Effector memory CD4-positive, alpha-beta T cell (primary cell): ENCODE results near the gene AHNAK.
A peak's percentile ranks its signal among the peaks of the same experiment; 100 is the strongest.
"Not testable (repeated sequence)": the region's sequence is repeated elsewhere in the genome, so short reads cannot be mapped to it uniquely, and the experiment has no call there.

Experiments used
- DNase-seq, 3 donors: peaks; one replicate each; pipeline ENCODE4 v3.0.0-alpha.2; 2020
- H3K27ac ChIP-seq: 2 replicates; pipeline ENCODE4 v1.7.0; 2013; ENCODE audit warnings: mild to moderate bottlenecking, low read length, moderate library complexity; ENCODE audit not compliant: insufficient read depth, poor library complexity, severe bottlenecking
- H3K27me3 ChIP-seq: replicated peaks from 2 replicates; pipeline ENCODE4 v1.7.0; 2013; ENCODE audit warnings: mild to moderate bottlenecking, low read length; ENCODE audit not compliant: insufficient read depth, control insufficient read depth, poor library complexity, severe bottlenecking
- H3K36me3 ChIP-seq: 2 replicates; pipeline ENCODE4 v1.7.0; 2013; ENCODE audit warnings: mild to moderate bottlenecking, low read length, moderate library complexity; ENCODE audit not compliant: control insufficient read depth, insufficient read depth
- H3K4me1 ChIP-seq: 2 replicates; pipeline ENCODE4 v1.7.0; 2013; ENCODE audit warnings: low read length, mild to moderate bottlenecking; ENCODE audit not compliant: control insufficient read depth, insufficient read depth, poor library complexity, severe bottlenecking
- H3K4me3 ChIP-seq: 2 replicates; pipeline ENCODE4 v1.7.0; 2013; ENCODE audit warnings: low read length, low read depth, mild to moderate bottlenecking; ENCODE audit not compliant: insufficient read depth, poor library complexity, severe bottlenecking
- H3K9me3 ChIP-seq: 2 replicates; pipeline ENCODE4 v1.7.0; 2013; ENCODE audit warnings: mild to moderate bottlenecking, low read length, moderate library complexity; ENCODE audit not compliant: control insufficient read depth
- total RNA-seq, 3 donors: gene quantifications; one replicate each; lab custom pipeline; 2026; lab: John Stamatoyannopoulos, UW

Gene AHNAK, protein sequence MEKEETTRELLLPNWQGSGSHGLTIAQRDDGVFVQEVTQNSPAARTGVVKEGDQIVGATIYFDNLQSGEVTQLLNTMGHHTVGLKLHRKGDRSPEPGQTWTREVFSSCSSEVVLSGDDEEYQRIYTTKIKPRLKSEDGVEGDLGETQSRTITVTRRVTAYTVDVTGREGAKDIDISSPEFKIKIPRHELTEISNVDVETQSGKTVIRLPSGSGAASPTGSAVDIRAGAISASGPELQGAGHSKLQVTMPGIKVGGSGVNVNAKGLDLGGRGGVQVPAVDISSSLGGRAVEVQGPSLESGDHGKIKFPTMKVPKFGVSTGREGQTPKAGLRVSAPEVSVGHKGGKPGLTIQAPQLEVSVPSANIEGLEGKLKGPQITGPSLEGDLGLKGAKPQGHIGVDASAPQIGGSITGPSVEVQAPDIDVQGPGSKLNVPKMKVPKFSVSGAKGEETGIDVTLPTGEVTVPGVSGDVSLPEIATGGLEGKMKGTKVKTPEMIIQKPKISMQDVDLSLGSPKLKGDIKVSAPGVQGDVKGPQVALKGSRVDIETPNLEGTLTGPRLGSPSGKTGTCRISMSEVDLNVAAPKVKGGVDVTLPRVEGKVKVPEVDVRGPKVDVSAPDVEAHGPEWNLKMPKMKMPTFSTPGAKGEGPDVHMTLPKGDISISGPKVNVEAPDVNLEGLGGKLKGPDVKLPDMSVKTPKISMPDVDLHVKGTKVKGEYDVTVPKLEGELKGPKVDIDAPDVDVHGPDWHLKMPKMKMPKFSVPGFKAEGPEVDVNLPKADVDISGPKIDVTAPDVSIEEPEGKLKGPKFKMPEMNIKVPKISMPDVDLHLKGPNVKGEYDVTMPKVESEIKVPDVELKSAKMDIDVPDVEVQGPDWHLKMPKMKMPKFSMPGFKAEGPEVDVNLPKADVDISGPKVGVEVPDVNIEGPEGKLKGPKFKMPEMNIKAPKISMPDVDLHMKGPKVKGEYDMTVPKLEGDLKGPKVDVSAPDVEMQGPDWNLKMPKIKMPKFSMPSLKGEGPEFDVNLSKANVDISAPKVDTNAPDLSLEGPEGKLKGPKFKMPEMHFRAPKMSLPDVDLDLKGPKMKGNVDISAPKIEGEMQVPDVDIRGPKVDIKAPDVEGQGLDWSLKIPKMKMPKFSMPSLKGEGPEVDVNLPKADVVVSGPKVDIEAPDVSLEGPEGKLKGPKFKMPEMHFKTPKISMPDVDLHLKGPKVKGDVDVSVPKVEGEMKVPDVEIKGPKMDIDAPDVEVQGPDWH (N-terminal part only)
- 5,701 to 8,901 (median 6,687) reads per million in 3 donors for total RNA-seq

- Histone ChIP-seq H3K27ac (peak within 1 kb of the TSS; percentile 96), H3K4me1 (peaks cover 57% of the 10 kb centered on the region), H3K9me3 (no peaks in the 10 kb centered on the region), H3K36me3 (no peaks in the 10 kb centered on the region), H3K27me3 (no peaks in the 10 kb centered on the region), H3K4me3 (peak within 1 kb of the TSS; percentile 94)
- DNase-seq, result peak; percentile 55 to 65 (median 60)
Measured at GRCh38 chr11:62546244-62546928, at the start of gene AHNAK. Gene AHNAK, minus strand, starts transcription at chr11:62546806. Its CDS starts 10,708 bp downstream, at chr11:62536098.

DNA sequence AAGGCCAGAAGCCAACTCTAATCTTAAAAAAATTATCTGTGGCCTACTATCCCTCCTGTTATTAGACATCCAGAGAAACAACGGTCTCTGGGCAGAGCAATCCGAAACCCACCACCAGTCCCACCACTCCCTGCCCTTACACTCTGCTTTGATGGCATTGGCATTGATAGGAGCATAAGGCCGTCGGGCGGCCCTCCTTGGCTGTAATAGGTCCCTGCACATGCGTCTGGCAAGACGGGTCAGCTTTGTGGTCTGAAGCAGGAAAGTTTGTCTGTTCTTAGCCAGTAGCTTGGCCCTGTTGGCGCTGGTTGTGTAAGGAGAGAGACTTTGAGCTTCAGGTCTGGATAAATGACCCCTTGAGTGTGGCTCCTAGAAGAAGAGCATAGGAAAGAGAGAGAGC lies 48.5 kb upstream of the AHNAK start:
- DNase-seq, result no peak
- Histone ChIP-seq H3K4me1 (peaks cover 35% of the 10 kb centered on the region), H3K9me3 (no peaks in the 10 kb centered on the region), H3K27me3 (no peaks in the 10 kb centered on the region), H3K36me3 (peaks cover 50% of the 10 kb centered on the region), H3K27ac (no peak overlapping the region), H3K4me3 (no peak overlapping the region)

- DNase-seq, result peak; percentile 45 to 68 (median 58)
- H3K27ac ChIP-seq, result peak overlapping the region; percentile 6
- no peaks in the 10 kb centered on the region for H3K9me3 ChIP-seq
- H3K4me3 ChIP-seq, result no peak overlapping the region
- H3K27me3 ChIP-seq, result no peaks in the 10 kb centered on the region
- H3K36me3 ChIP-seq, result peaks cover 48% of the 10 kb centered on the region
- peaks cover 25% of the 10 kb centered on the region for H3K4me1 ChIP-seq
Measured at GRCh38 chr11:62593434-62594044, 46.9 kb upstream of the AHNAK start.

GRCh38 chr11:62592989-62593421 lies 46.4 kb upstream of the AHNAK start:
- H3K27ac ChIP-seq, result peak overlapping the region; percentile 89
- peaks cover 43% of the 10 kb centered on the region for H3K36me3 ChIP-seq
- H3K27me3 ChIP-seq, result no peaks in the 10 kb centered on the region
- H3K4me1 ChIP-seq, result peaks cover 20% of the 10 kb centered on the region
- no peak overlapping the region for H3K4me3 ChIP-seq
- no peaks in the 10 kb centered on the region for H3K9me3 ChIP-seq
- DNase-seq, result no peak

DNA sequence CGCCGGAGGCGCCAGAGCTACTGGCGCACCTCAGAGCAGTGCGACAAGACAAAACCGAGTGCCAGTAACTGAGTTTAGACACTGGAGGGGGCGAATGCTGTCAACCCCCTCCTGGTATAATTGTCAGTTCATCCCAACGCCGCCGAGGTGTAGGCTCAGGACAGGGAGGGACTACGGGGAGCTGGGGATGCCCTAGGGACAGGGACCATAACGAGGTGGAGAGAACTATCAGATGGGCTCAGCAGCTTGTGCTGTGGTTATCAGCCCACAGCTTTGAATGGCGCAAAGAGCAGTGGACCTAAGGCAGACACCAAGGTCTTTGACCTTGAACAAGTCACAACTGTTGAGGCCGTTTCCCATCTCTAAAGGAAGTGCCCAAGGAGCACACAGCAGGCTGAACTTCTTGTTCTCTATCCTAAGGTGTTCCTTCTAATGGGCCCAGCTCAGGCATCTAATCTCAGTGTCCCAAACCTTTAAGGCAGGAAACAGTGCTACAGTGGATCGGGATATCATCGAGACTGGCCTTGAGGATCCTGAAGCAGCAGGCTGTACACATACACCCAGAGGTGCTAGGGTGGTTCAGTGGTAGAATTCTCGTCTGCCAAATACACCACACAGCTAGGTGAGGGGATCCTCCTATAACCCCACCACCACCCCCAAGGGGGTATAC lies 45.7 kb upstream of the AHNAK start:
- H3K4me1 ChIP-seq, result peaks cover 20% of the 10 kb centered on the region
- no peaks in the 10 kb centered on the region for H3K27me3 ChIP-seq
- H3K36me3 ChIP-seq, result peaks cover 35% of the 10 kb centered on the region
- no peaks in the 10 kb centered on the region for H3K9me3 ChIP-seq
- no peak for DNase-seq
- peak overlapping the region; percentile 89 for H3K27ac ChIP-seq
- peak overlapping the region; percentile 57 for H3K4me3 ChIP-seq

GRCh38 chr11:62591448-62592145 lies 45.0 kb upstream of the AHNAK start, which contains the start of gene TUT1:
Gene TUT1, minus strand, starts transcription at chr11:62591523. Its CDS starts 38 bp downstream, at chr11:62591485.
- DNase-seq, result peak; percentile 95 to 96 (median 96)
- Histone ChIP-seq H3K4me1 (peaks cover 20% of the 10 kb centered on the region), H3K9me3 (no peaks in the 10 kb centered on the region), H3K36me3 (peaks cover 30% of the 10 kb centered on the region), H3K27me3 (no peaks in the 10 kb centered on the region), H3K4me3 (peak within 1 kb of the TSS; percentile 78), H3K27ac (peak within 1 kb of the TSS; percentile 89)

DNA sequence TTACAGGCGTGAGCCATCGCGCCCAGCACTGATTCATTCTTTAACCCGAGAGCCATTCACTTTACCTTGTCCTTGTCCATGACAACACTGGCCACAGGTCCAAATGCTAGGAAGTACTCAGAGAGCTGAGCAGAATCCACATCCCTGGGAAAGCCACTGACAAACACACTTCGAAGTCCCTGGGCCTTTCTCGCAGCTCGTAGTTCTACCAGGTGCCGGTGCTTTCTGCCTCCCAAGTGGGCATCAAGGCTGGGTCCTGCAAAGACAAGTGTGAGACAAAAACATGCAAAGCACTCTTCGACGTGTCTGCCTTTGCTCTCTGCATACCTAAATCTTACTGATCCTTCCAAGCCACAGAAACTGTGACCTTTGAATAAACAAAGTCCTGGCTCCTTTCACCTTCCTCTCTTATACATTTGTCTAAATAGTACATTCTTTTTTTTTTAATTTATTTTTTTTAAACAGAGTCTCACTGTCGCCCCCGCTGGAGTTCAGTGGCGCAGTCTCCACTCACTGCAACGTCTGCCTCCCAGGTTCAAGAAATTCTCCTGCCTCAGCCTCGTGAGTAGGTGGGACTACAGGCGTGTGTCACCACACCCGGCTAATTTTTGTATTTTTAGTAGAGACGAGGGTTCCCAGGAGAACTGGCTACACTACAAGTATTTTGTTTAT lies 42.5 kb upstream of the AHNAK start:
- no peaks in the 10 kb centered on the region for H3K27me3 ChIP-seq
- peaks cover 20% of the 10 kb centered on the region for H3K4me1 ChIP-seq
- H3K27ac ChIP-seq, result no peak overlapping the region
- H3K9me3 ChIP-seq, result no peaks in the 10 kb centered on the region
- H3K4me3 ChIP-seq, result no peak overlapping the region
- DNase-seq, result no peak
- H3K36me3 ChIP-seq, result peaks cover 18% of the 10 kb centered on the region

- not testable (repeated sequence) for H3K9me3 ChIP-seq, H3K27me3 ChIP-seq, H3K4me1 ChIP-seq, DNase-seq, H3K4me3 ChIP-seq, H3K27ac ChIP-seq
- H3K36me3 ChIP-seq, result peaks cover 30% of the 10 kb centered on the region
Measured at GRCh38 chr11:62585356-62585755, 38.8 kb upstream of the AHNAK start.
